Sigmoid colon (tissue), 7 donors: ENCODE measurements around the gene CAMTA1. TPM values are rescaled to one million over a fixed set of nuclear protein-coding genes. Genes with fewer than 3 reads are reported as not detected.

Source experiments
- DNase-seq: peaks from one replicate; pipeline ENCODE4 v3.0.0-alpha.2; 2019
- H3K27ac ChIP-seq, 4 donors: fragments of 200-600 bp; sonication (generic); one replicate each; pipeline ENCODE4 v1.5.1; 2016 to 2019; ENCODE audit warnings: mild to moderate bottlenecking in 1 of 4
- H3K27me3 ChIP-seq, 3 donors: fragments of 200-600 bp; sonication (generic); one replicate each; pipeline ENCODE4 v1.5.1; 2019; ENCODE audit warnings: mild to moderate bottlenecking in 1 of 3
- H3K36me3 ChIP-seq, 4 donors: fragments of 200-600 bp; sonication (generic); one replicate each; pipeline ENCODE4 v1.5.1; 2016 to 2019
- H3K4me1 ChIP-seq, 4 donors: fragments of 200-600 bp; sonication (generic); one replicate each; pipeline ENCODE4 v1.5.1; 2017 to 2019
- H3K4me3 ChIP-seq, 4 donors: fragments of 200-600 bp; sonication (generic); one replicate each; pipeline ENCODE4 v1.5.1; 2017 to 2019; ENCODE audit warnings: mild to moderate bottlenecking in 2 of 4, moderate library complexity in 1 of 4
- H3K9me3 ChIP-seq, 4 donors: fragments of 200-600 bp in 3 of 4; sonication (generic) in 3 of 4; one replicate each; pipeline versions ENCODE4 v1.5.1 to v1.6.1; 2013 to 2019
- CTCF ChIP-seq, 4 experiments: fragments of 450-650 bp in 3 of 4; fragments of 200-600 bp in 1 of 4; IDR thresholded peaks; one replicate each; pipeline ENCODE4 v1.5.1; 2016 to 2019; ENCODE audit warnings: antibody characterized with exemption in 4 of 4, mild to moderate bottlenecking in 3 of 4, moderate library complexity in 2 of 4
- EP300 ChIP-seq, 4 donors: sonication (generic); formaldehyde crosslinking; IDR thresholded peaks; one replicate each; pipeline ENCODE4 v1.6.1; 2017; ENCODE audit warnings: antibody characterized with exemption in 4 of 4
- POLR2A ChIP-seq, 2 donors: fragments of 450-650 bp; IDR thresholded peaks; one replicate each; pipeline ENCODE4 v1.6.1; 2016; ENCODE audit warnings: antibody characterized with exemption in 2 of 2, mild to moderate bottlenecking in 2 of 2, moderate library complexity in 2 of 2
- POLR2AphosphoS5 ChIP-seq, 4 donors: sonication (generic); formaldehyde crosslinking; IDR thresholded peaks; one replicate each; pipeline ENCODE4 v1.6.1; 2017; ENCODE audit warnings: antibody characterized with exemption in 4 of 4
- WGBS, 2 donors: extraction: QIAGEN DNeasy Blood & Tissue Kit; methylation state at CpG; one replicate each; pipeline ENCODE4 v1.1.7; 2013; 5-methylcytosine and 5-hydroxymethylcytosine counted together
- intact Hi-C: fragments of 100-400 bp; cut with DNase I; formaldehyde crosslinking; loops from one replicate; pipeline ENCODE4 v1.15.1; 2023
- polyA plus RNA-seq, 3 donors: library from polyadenylated mRNA; stranded (reverse); fragments of 200-250 nt; gene quantifications; one replicate each; pipeline ENCODE4 v1.2.3, GENCODE V29; 2013
- total RNA-seq, 4 donors: library from RNA; depleted of rRNA; stranded (reverse); fragments of >200 nt; gene quantifications; one replicate each; pipeline ENCODE4 v1.1.0, GENCODE V29; 2016
- donor health status: healthy with polysubstance abuse.
- donor health status: Bipolar disorder and iron deficiency.
- donor health status: healthy.

CAMTA1 gene
- total and polyA plus RNA-seq, 7 donors: 97.9 to 196 (median 177) TPM

GRCh38 chr1:7493711-7494454 lies 708.6 kb downstream of the CAMTA1 start:
- intact Hi-C loops: no loop called here
- H3K27me3 ChIP-seq: no peaks in the 10 kb centered on the region
- no peak overlapping the region for H3K27ac ChIP-seq
- H3K9me3 ChIP-seq: no peaks in the 10 kb centered on the region
- TF ChIP-seq POLR2AphosphoS5 (IDR thresholded peaks at IDR 0.05) (no peak), CTCF (IDR thresholded peaks at IDR 0.05) (no peak), POLR2A (IDR thresholded peaks at IDR 0.05) (no peak), EP300 (IDR thresholded peaks at IDR 0.05) (no peak)
- no peak for DNase-seq
- WGBS, 2 donors: 68 to 85% methylated on average over 17 of the region's 17 CpGs
- H3K36me3 ChIP-seq: no peaks in the 10 kb centered on the region
- H3K4me3 ChIP-seq: no peak overlapping the region
- peaks cover 0 to 17% (median 17%) of the 10 kb centered on the region in 4 donors for H3K4me1 ChIP-seq

- H3K36me3 ChIP-seq: no peaks in the 10 kb centered on the region
- H3K4me3 ChIP-seq: no peak overlapping the region
- no peak overlapping the region for H3K27ac ChIP-seq
- 48 to 67% methylated on average over 11 of the region's 11 CpGs for WGBS, 2 donors
- no peak for TF ChIP-seq CTCF (IDR thresholded peaks at IDR 0.05)
- no peaks in the 10 kb centered on the region for H3K9me3 ChIP-seq
- peaks cover 0 to 13% (median 13%) of the 10 kb centered on the region in 4 donors for H3K4me1 ChIP-seq
- intact Hi-C loops: no loop called here
- DNase-seq: no peak
- no peaks in the 10 kb centered on the region for H3K27me3 ChIP-seq
Measured at GRCh38 chr1:7495962-7496361, 710.7 kb downstream of the CAMTA1 start.

GRCh38 chr1:7497107-7497637 lies 711.9 kb downstream of the CAMTA1 start:
- Histone ChIP-seq H3K4me3 (no peak overlapping the region), H3K9me3 (no peaks in the 10 kb centered on the region), H3K27ac (no peak overlapping the region), H3K36me3 (no peaks in the 10 kb centered on the region), H3K27me3 (no peaks in the 10 kb centered on the region), H3K4me1 (peaks cover 0 to 1% (median under 1%) of the 10 kb centered on the region in 4 donors)
- DNase-seq: no peak
- intact Hi-C loops: no loop called here
- TF ChIP-seq CTCF (IDR thresholded peaks at IDR 0.05) (no peak), POLR2A (IDR thresholded peaks at IDR 0.05) (no peak), EP300 (IDR thresholded peaks at IDR 0.05) (no peak), POLR2AphosphoS5 (IDR thresholded peaks at IDR 0.05) (no peak)
- 90 to 93% methylated on average over 12 of the region's 12 CpGs for WGBS, 2 donors

- intact Hi-C loops: no loop called here
Measured at GRCh38 chr1:7500381-7501083, 715.3 kb downstream of the CAMTA1 start.

More at GRCh38 chr1:7500381-7501083, 715.3 kb downstream of the CAMTA1 start:
- Histone ChIP-seq H3K27me3 (no peaks in the 10 kb centered on the region), H3K36me3 (no peaks in the 10 kb centered on the region), H3K4me3 (no peak overlapping the region), H3K27ac (no peak overlapping the region), H3K4me1 (no peaks in the 10 kb centered on the region), H3K9me3 (no peaks in the 10 kb centered on the region)
- TF ChIP-seq POLR2A (IDR thresholded peaks at IDR 0.05) (no peak), EP300 (IDR thresholded peaks at IDR 0.05) (no peak), CTCF (IDR thresholded peaks at IDR 0.05) (no peak), POLR2AphosphoS5 (IDR thresholded peaks at IDR 0.05) (no peak)
- 90 to 94% methylated on average over 22 of the region's 22 CpGs for WGBS, 2 donors
- no peak for DNase-seq
